IMR-90 (cell line): Measurements from ENCODE around the gene KRTAP20-1. TPM values are rescaled to one million over a fixed set of nuclear protein-coding genes. Genes with fewer than 3 reads are reported as not detected.

Source experiments
- ATAC-seq: fragments of 200-7000 bp; cut with Tn5 transposase; 2 replicates; pipeline ENCODE4 v1.9.1; 2020; ENCODE audit warnings: low read depth, mild to moderate bottlenecking, moderate library complexity
- BruUV-seq: library from RNA; stranded (reverse); fragments of 400-500 nt; replicated peaks from 2 replicates; lab custom pipeline; 2021; lab: Mats Ljungman, UMichigan
- CTCF ChIA-PET: fragments of 300-600 bp; formaldehyde crosslinking; extraction: SDS; loops from one replicate; lab custom pipeline; 2021; ENCODE audit warnings: antibody characterized with exemption; lab: Yijun Ruan, JAX
- POLR2A ChIA-PET: fragments of 300-600 bp; sonication (Branson Sonifier 250); formaldehyde crosslinking; loops from one replicate; lab custom pipeline; 2022; ENCODE audit warnings: antibody characterized with exemption; ENCODE audit not compliant: unreplicated experiment; lab: Charles Lee
- DNase-seq: peaks from one replicate; pipeline ENCODE4 v3.0.0; 2013
- H2AFZ ChIP-seq: replicated peaks from 2 replicates; pipeline ENCODE3; 2013; ENCODE audit warnings: low read length, mild to moderate bottlenecking; ENCODE audit not compliant: poor library complexity
- H2AK5ac ChIP-seq: 2 replicates; pipeline ENCODE4 v1.6.1; 2013; ENCODE audit warnings: low read depth, low read length, inconsistent platforms
- H2AK9ac ChIP-seq: replicated peaks from 2 replicates; pipeline ENCODE3; 2013; ENCODE audit warnings: mild to moderate bottlenecking, low read depth, low read length, moderate library complexity; ENCODE audit not compliant: poor library complexity
- H2BK120ac ChIP-seq: 2 replicates; pipeline ENCODE4 v1.6.1; 2013; ENCODE audit warnings: low read depth, low read length, inconsistent platforms
- H2BK15ac ChIP-seq: 3 replicates; pipeline ENCODE4 v1.6.1; 2013; ENCODE audit warnings: low read depth, low read length, inconsistent platforms
- H2BK20ac ChIP-seq: 2 replicates; pipeline ENCODE4 v1.6.1; 2013; ENCODE audit warnings: low read depth, mild to moderate bottlenecking, inconsistent platforms, low read length, moderate library complexity
- H2BK5ac ChIP-seq: 2 replicates; pipeline ENCODE4 v1.6.1; 2013; ENCODE audit warnings: mild to moderate bottlenecking, low read depth, low read length, inconsistent platforms; ENCODE audit not compliant: poor library complexity, severe bottlenecking
- H3K14ac ChIP-seq: replicated peaks from 2 replicates; pipeline ENCODE4 v1.6.1; 2013; ENCODE audit warnings: low read depth, low read length, inconsistent platforms
- H3K18ac ChIP-seq: 2 replicates; pipeline ENCODE4 v1.6.1; 2013; ENCODE audit warnings: low read depth, low read length, control low read depth
- H3K23ac ChIP-seq: 2 replicates; pipeline ENCODE4 v1.6.1; 2013; ENCODE audit warnings: low read depth, low read length, inconsistent platforms
- H3K27ac ChIP-seq: 2 replicates; pipeline ENCODE4 v1.5.1; 2013; ENCODE audit warnings: mild to moderate bottlenecking, control low read depth, low read length; ENCODE audit not compliant: insufficient read depth
- H3K27me3 ChIP-seq: 2 replicates; pipeline ENCODE4 v1.6.1; 2013; ENCODE audit warnings: low read length; ENCODE audit not compliant: control insufficient read depth, insufficient read depth
- H3K36me3 ChIP-seq: 2 replicates; pipeline ENCODE4 v1.6.1; 2013; ENCODE audit warnings: low read length, mixed read lengths; ENCODE audit not compliant: control insufficient read depth, insufficient read depth
- H3K4ac ChIP-seq: 2 replicates; pipeline ENCODE4 v1.6.1; 2013; ENCODE audit warnings: low read depth, low read length, inconsistent platforms
- H3K4me1 ChIP-seq: 2 replicates; pipeline ENCODE4 v1.6.1; 2013; ENCODE audit warnings: low read length, mixed read lengths; ENCODE audit not compliant: control insufficient read depth, insufficient read depth
- H3K4me2 ChIP-seq: 2 replicates; pipeline ENCODE4 v1.6.1; 2013; ENCODE audit warnings: low read depth, mild to moderate bottlenecking, control low read depth, low read length, moderate library complexity
- H3K4me3 ChIP-seq: 2 replicates; pipeline ENCODE4 v1.5.1; 2013; ENCODE audit warnings: low read depth, mild to moderate bottlenecking, control low read depth, low read length, moderate library complexity; ENCODE audit not compliant: insufficient read depth
- H3K56ac ChIP-seq: 2 replicates; pipeline ENCODE4 v1.6.1; 2013; ENCODE audit warnings: low read length, inconsistent platforms; ENCODE audit not compliant: insufficient read depth; ENCODE audit errors: extremely low read depth
- H3K79me1 ChIP-seq, 2 experiments: 2 replicates each; pipeline ENCODE4 v1.6.1; 2013; ENCODE audit warnings: low read length in 2 of 2, inconsistent platforms in 1 of 2, low read depth in 1 of 2
- H3K9ac ChIP-seq: 2 replicates; pipeline ENCODE4 v1.6.1; 2013; ENCODE audit warnings: low read depth, low read length, control low read depth
- H3K9me1 ChIP-seq: 2 replicates; pipeline ENCODE4 v1.6.1; 2013; ENCODE audit warnings: low read length, inconsistent platforms; ENCODE audit not compliant: insufficient read depth
- H3K9me3 ChIP-seq: 2 replicates; pipeline ENCODE4 v1.6.1; 2013; ENCODE audit warnings: low read length; ENCODE audit not compliant: control insufficient read depth, insufficient read depth
- H4K20me1 ChIP-seq: 2 replicates; pipeline ENCODE4 v1.6.1; 2013; ENCODE audit warnings: low read length, inconsistent platforms; ENCODE audit not compliant: insufficient read depth
- H4K5ac ChIP-seq: 2 replicates; pipeline ENCODE4 v1.6.1; 2013; ENCODE audit warnings: mild to moderate bottlenecking, low read depth, low read length, control low read depth
- H4K8ac ChIP-seq, 2 experiments: 2 replicates each; pipeline ENCODE4 v1.6.1; 2013; ENCODE audit warnings: low read depth in 2 of 2, low read length in 2 of 2, control low read depth in 1 of 2, inconsistent platforms in 1 of 2
- H4K91ac ChIP-seq: 2 replicates; pipeline ENCODE4 v1.6.1; 2013; ENCODE audit warnings: low read depth, low read length, inconsistent platforms; ENCODE audit not compliant: insufficient read depth
- BHLHE40 ChIP-seq: fragments of 150-350 bp; IDR thresholded peaks from 2 replicates; pipeline ENCODE4 v1.6.1; 2016; ENCODE audit warnings: mild to moderate bottlenecking, low read depth, low read length
- CEBPB ChIP-seq: IDR thresholded peaks from 2 replicates; pipeline ENCODE4 v1.6.1; 2012; ENCODE audit warnings: low read depth, low read length, improper control_type of control experiment
- CHD1 ChIP-seq: IDR thresholded peaks from 2 replicates; pipeline ENCODE4 v1.6.1; 2012; ENCODE audit warnings: low read depth, low read length, improper control_type of control experiment
- CTCF ChIP-seq: conservative IDR thresholded peaks from 2 replicates; pipeline ENCODE4 v1.5.1; 2012; ENCODE audit warnings: mild to moderate bottlenecking, low read depth, low read length, improper control_type of control experiment
- ELK1 ChIP-seq: fragments of 150-350 bp; IDR thresholded peaks from 2 replicates; pipeline ENCODE4 v1.6.1; 2016; ENCODE audit warnings: low read depth, mild to moderate bottlenecking, low read length, moderate library complexity, borderline replicate concordance
- FOS ChIP-seq: fragments of 150-350 bp; IDR thresholded peaks from 2 replicates; pipeline ENCODE4 v1.6.1; 2016; ENCODE audit warnings: low read depth, low read length
- MAFK ChIP-seq: IDR thresholded peaks from 2 replicates; pipeline ENCODE4 v1.6.1; 2012; ENCODE audit warnings: low read depth, low read length, improper control_type of control experiment
- MAZ ChIP-seq: IDR thresholded peaks from 2 replicates; pipeline ENCODE4 v1.6.1; 2012; ENCODE audit warnings: low read depth, mild to moderate bottlenecking, low read length, improper control_type of control experiment, moderate library complexity, borderline replicate concordance
- POLR2A ChIP-seq: IDR thresholded peaks from 2 replicates; pipeline ENCODE4 v1.6.1; 2012; ENCODE audit warnings: mild to moderate bottlenecking, low read depth, low read length
- RAD21 ChIP-seq: IDR thresholded peaks from 2 replicates; pipeline ENCODE4 v1.6.1; 2012; ENCODE audit warnings: low read length, improper control_type of control experiment
- RCOR1 ChIP-seq: IDR thresholded peaks from 2 replicates; pipeline ENCODE4 v1.6.1; 2012; ENCODE audit warnings: mild to moderate bottlenecking, low read length, improper control_type of control experiment; ENCODE audit not compliant: insufficient replicate concordance
- RFX5 ChIP-seq: IDR thresholded peaks from 2 replicates; pipeline ENCODE4 v1.8.0; 2012; ENCODE audit warnings: low read depth, mild to moderate bottlenecking, low read length, moderate library complexity
- SMC3 ChIP-seq: fragments of 150-350 bp; IDR thresholded peaks from 2 replicates; pipeline ENCODE4 v1.6.1; 2016; ENCODE audit warnings: low read depth, mild to moderate bottlenecking, antibody characterized with exemption, low read length, moderate library complexity
- USF2 ChIP-seq: fragments of 150-350 bp; IDR thresholded peaks from 2 replicates; pipeline ENCODE4 v1.6.1; 2017; ENCODE audit warnings: mild to moderate bottlenecking, antibody characterized with exemption, low read length, low read depth
- WGBS, 2 experiments: methylation state at CpG; one replicate each; pipeline versions ENCODE4 v1.1.5 to v1.1.7; 2013; ENCODE audit warnings: missing lambda C conversion rate in 2 of 2; ENCODE audit not compliant: insufficient read length in 1 of 2; ENCODE audit errors: extremely low coverage in 2 of 2; 5-methylcytosine and 5-hydroxymethylcytosine counted together
- dilution Hi-C: fragments of 300-500 bp; cut with HindIII; formaldehyde crosslinking; loops from one replicate; pipeline ENCODE4 v1.14.3; 2018; ENCODE audit warnings: low sequenced_read_pairs; ENCODE audit not compliant: unreplicated experiment
- in situ Hi-C: fragments of 300-500 bp; cut with MboI; formaldehyde crosslinking; loops from 3 replicates; pipeline ENCODE4 v1.14.3; 2019; ENCODE audit warnings: low sequenced_read_pairs, inconsistent platforms, mixed read lengths
- intact Hi-C: fragments of 100-400 bp; cut with micrococcal nuclease; formaldehyde crosslinking; loops from 2 replicates; pipeline ENCODE4 v1.10.0; 2022
- polyA plus RNA-seq, 3 experiments: library from polyadenylated mRNA; depleted of rRNA; stranded (reverse); fragments of >200 nt; gene quantifications; 2 replicates each; pipeline ENCODE4 v1.2.3, GENCODE V29; 2012; ENCODE audit warnings: low replicate concordance in 1 of 3
- total RNA-seq: library from RNA; depleted of rRNA; stranded (reverse); fragments of >200 nt; gene quantifications from 2 replicates; pipeline ENCODE4 v1.2.3, GENCODE V29; 2012

The KRTAP20-1 gene
- total and polyA plus RNA-seq, 2 of the 4 experiments (the other 2 are of a cell fraction) = not detected

- Histone ChIP-seq H3K14ac (no peak within 1 kb of the TSS), H2BK5ac (no peak within 1 kb of the TSS), H3K4ac (no peak within 1 kb of the TSS), H3K36me3 (no peaks in the 10 kb centered on the region), H4K8ac (no peak within 1 kb of the TSS), H3K9me1 (no peaks in the 10 kb centered on the region), H3K4me1 (no peaks in the 10 kb centered on the region), H3K18ac (no peak within 1 kb of the TSS), H4K20me1 (no peaks in the 10 kb centered on the region), H2BK20ac (no peak within 1 kb of the TSS), H3K23ac (no peak within 1 kb of the TSS), H2AK9ac (no peak within 1 kb of the TSS), H3K79me1 (no peaks in the 10 kb centered on the region), H3K27me3 (no peaks in the 10 kb centered on the region), H3K27ac (no peak within 1 kb of the TSS), H2AFZ (no peak within 1 kb of the TSS), H3K9me3 (peaks cover 14% of the 10 kb centered on the region), H2BK15ac (no peak within 1 kb of the TSS), H3K4me2 (no peak within 1 kb of the TSS), H4K5ac (no peak within 1 kb of the TSS), H4K91ac (no peak within 1 kb of the TSS), H3K56ac (no peak within 1 kb of the TSS), H3K9ac (no peak within 1 kb of the TSS), H3K4me3 (no peak within 1 kb of the TSS), H2AK5ac (no peak within 1 kb of the TSS), H2BK120ac (no peak within 1 kb of the TSS)
- intact Hi-C loops (no loop called here), dilution Hi-C loops (no loop called here), in situ Hi-C loops (no loop called here)
- POLR2A ChIA-PET = no interaction called here
- CTCF ChIA-PET = interaction anchor here (0.6 kb wide), 1 partner anchor 23 kb away, joined by 3 read pairs; no protein-coding TSS in a partner anchor
- DNase-seq (no peak), ATAC-seq (no peak)
- no TSS peak for BruUV-seq
- 0% methylated on average over 1 of the region's 2 CpGs; no CpG with 5 or more reads in 1 of the 2 experiments for WGBS, 2 experiments
- TF ChIP-seq CHD1 (no peak), RFX5 (no peak), ELK1 (no peak), FOS (no peak), MAFK (no peak), SMC3 (no peak), CEBPB (no peak), BHLHE40 (no peak), POLR2A (no peak), CTCF (no peak), RAD21 (no peak), MAZ (no peak), USF2 (no peak), RCOR1 (no peak)
Measured at GRCh38 chr21:30613836-30614235, 2.4 kb upstream of the KRTAP20-1 start, which contains the start of gene KRTAP6-1. Gene KRTAP6-1, minus strand, starts transcription at chr21:30613930. Its CDS starts 26 bp downstream, at chr21:30613904.
